Activated T-cell treated with anti-CD3 and anti-CD28 coated beads for 48 hours (primary cell): ENCODE data around the gene MUC5AC.
"Not testable (repeated sequence)": the region's sequence is repeated elsewhere in the genome, so short reads cannot be mapped to it uniquely, and the experiment has no call there.

Experiments used
- DNase-seq: peaks from one replicate; pipeline ENCODE4 v3.0.0-alpha.2; 2020; ENCODE audit warnings: low read depth

Gene MUC5AC

GRCh38 chr11:1237128-1237580 lies 79.4 kb downstream of the MUC5AC start:
- no peak for DNase-seq

- no peak for DNase-seq
Measured at GRCh38 chr11:1237851-1238250, 80.1 kb downstream of the MUC5AC start.

- DNase-seq = no peak
Measured at GRCh38 chr11:1238767-1239595, 81.2 kb downstream of the MUC5AC start.

- no peak for DNase-seq
Measured at GRCh38 chr11:1239596-1240205, 81.9 kb downstream of the MUC5AC start.

- no peak for DNase-seq
Measured at GRCh38 chr11:1240771-1241170, 83.0 kb downstream of the MUC5AC start.

DNA sequence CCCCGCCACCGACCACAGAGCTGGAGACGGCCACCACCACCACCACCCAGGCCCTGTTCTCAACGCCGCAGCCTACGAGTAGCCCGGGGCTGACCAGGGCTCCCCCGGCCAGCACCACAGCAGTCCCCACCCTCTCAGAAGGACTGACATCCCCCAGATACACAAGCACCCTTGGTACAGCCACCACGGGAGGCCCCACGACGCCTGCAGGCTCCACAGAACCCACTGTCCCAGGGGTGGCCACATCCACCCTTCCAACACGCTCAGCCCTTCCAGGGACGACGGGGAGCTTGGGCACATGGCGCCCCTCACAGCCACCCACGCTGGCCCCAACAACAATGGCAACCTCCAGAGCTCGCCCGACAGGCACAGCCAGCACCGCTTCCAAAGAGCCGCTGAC lies 84.0 kb downstream of the MUC5AC start:
- no peak for DNase-seq

DNA sequence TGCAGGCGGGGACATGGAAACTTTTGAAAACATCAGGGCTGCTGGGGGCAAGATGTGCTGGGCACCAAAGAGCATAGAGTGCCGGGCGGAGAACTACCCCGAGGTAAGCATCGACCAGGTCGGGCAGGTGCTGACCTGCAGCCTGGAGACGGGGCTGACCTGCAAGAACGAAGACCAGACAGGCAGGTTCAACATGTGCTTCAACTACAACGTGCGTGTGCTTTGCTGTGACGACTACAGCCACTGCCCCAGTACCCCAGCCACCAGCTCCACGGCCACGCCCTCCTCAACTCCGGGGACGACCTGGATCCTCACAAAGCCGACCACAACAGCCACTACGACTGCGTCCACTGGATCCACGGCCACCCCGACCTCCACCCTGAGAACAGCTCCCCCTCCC lies 84.5 kb downstream of the MUC5AC start:
- no peak for DNase-seq

GRCh38 chr11:1242751-1243150 lies 85.0 kb downstream of the MUC5AC start:
- DNase-seq = not testable (repeated sequence)

- not testable (repeated sequence) for DNase-seq
Measured at GRCh38 chr11:1243521-1243920, 85.8 kb downstream of the MUC5AC start.

DNA sequence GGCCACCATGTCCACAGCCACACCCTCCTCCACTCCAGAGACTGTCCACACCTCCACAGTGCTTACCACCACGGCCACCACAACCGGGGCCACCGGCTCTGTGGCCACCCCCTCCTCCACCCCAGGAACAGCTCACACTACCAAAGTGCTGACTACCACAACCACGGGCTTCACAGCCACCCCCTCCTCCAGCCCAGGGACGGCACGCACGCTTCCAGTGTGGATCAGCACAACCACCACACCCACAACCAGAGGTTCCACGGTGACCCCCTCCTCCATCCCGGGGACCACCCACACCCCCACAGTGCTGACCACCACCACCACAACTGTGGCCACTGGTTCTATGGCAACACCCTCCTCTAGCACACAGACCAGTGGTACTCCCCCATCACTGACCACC lies 86.8 kb downstream of the MUC5AC start:
- DNase-seq = not testable (repeated sequence)

DNA sequence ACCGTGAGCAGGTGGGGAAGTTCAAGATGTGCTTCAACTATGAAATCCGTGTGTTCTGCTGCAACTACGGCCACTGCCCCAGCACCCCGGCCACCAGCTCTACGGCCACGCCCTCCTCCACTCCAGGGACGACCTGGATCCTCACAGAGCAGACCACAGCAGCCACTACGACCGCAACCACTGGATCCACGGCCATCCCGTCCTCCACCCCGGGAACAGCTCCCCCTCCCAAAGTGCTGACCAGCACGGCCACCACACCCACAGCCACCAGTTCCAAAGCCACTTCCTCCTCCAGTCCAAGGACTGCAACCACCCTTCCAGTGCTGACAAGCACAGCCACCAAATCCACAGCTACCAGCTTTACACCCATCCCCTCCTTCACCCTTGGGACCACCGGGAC lies 88.0 kb downstream of the MUC5AC start:
- DNase-seq = not testable (repeated sequence)

DNA sequence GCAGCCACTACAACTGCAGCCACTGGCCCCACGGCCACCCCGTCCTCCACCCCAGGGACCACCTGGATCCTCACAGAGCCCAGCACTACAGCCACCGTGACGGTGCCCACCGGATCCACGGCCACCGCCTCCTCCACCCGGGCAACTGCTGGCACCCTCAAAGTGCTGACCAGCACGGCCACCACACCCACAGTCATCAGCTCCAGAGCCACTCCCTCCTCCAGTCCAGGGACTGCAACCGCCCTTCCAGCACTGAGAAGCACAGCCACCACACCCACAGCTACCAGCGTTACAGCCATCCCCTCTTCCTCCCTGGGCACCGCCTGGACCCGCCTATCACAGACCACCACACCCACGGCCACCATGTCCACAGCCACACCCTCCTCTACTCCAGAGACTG lies 88.5 kb downstream of the MUC5AC start:
- not testable (repeated sequence) for DNase-seq

GRCh38 chr11:1247026-1247425 lies 89.3 kb downstream of the MUC5AC start:
- DNase-seq = not testable (repeated sequence)

DNA sequence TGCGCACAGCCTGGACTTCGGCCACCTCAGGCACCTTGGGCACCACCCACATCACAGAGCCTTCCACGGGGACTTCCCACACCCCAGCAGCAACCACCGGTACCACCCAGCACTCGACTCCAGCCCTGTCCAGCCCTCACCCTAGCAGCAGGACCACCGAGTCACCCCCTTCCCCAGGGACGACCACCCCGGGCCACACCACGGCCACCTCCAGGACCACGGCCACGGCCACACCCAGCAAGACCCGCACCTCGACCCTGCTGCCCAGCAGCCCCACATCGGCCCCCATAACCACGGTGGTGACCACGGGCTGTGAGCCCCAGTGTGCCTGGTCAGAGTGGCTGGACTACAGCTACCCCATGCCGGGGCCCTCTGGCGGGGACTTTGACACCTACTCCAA lies 91.2 kb downstream of the MUC5AC start:
- not testable (repeated sequence) for DNase-seq

- not testable (repeated sequence) for DNase-seq
Measured at GRCh38 chr11:1250411-1250810, 92.7 kb downstream of the MUC5AC start.
